GM12891 (cell line): ENCODE results near the gene SNX12.

Experiments used
- POLR2A ChIP-seq: IDR thresholded peaks from 2 replicates; pipeline ENCODE4 v1.6.1; 2011; ENCODE audit warnings: low read depth, low read length, control low read depth
- TAF1 ChIP-seq: IDR thresholded peaks from 2 replicates; pipeline ENCODE4 v1.6.1; 2011; ENCODE audit warnings: low read depth, low read length, control low read depth

- TF ChIP-seq POLR2A = no peak
- no peak for TF ChIP-seq TAF1
Observed at GRCh38 chrX:71102292-71102691, 34.2 kb upstream of the SNX12 start.
